Panc1 (cell line): ENCODE results near the gene TSC1.

Experiments used
- REST ChIP-seq, 2 experiments: IDR thresholded peaks; 2 replicates each; pipeline ENCODE4 v1.6.1; 2011 to 2012; ENCODE audit warnings: low read depth in 2 of 2, control low read depth in 1 of 2, low read length in 1 of 2, mild to moderate bottlenecking in 1 of 2, moderate library complexity in 1 of 2; ENCODE audit not compliant: insufficient read depth in 1 of 2
- SIN3A ChIP-seq: IDR thresholded peaks from 2 replicates; pipeline ENCODE4 v1.6.1; 2012; ENCODE audit warnings: low read depth, mild to moderate bottlenecking, low read length, moderate library complexity, borderline replicate concordance; ENCODE audit not compliant: insufficient read depth
- TF ChIP-seq, protein P1 (sequence below): fragments of 450-650 bp; IDR thresholded peaks from 2 replicates; pipeline ENCODE4 v1.5.1; 2017; ENCODE audit warnings: mild to moderate bottlenecking

- no peak for TF ChIP-seq SIN3A
- TF ChIP-seq, protein P1, sequence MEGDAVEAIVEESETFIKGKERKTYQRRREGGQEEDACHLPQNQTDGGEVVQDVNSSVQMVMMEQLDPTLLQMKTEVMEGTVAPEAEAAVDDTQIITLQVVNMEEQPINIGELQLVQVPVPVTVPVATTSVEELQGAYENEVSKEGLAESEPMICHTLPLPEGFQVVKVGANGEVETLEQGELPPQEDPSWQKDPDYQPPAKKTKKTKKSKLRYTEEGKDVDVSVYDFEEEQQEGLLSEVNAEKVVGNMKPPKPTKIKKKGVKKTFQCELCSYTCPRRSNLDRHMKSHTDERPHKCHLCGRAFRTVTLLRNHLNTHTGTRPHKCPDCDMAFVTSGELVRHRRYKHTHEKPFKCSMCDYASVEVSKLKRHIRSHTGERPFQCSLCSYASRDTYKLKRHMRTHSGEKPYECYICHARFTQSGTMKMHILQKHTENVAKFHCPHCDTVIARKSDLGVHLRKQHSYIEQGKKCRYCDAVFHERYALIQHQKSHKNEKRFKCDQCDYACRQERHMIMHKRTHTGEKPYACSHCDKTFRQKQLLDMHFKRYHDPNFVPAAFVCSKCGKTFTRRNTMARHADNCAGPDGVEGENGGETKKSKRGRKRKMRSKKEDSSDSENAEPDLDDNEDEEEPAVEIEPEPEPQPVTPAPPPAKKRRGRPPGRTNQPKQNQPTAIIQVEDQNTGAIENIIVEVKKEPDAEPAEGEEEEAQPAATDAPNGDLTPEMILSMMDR: no peak
- no peak for TF ChIP-seq REST (IDR thresholded peaks at IDR 0.05; ENCODE audit: insufficient read depth in 1 of 2, low read depth in 2 of 2, low read length in 1 of 2)
Observed at GRCh38 chr9:132986114-132986513, 41.7 kb upstream of the TSC1 start.
